ENCODE results near the gene DCXR.
A peak's percentile ranks its signal among the peaks of the same experiment; 100 is the strongest.

DCXR gene

GRCh38 chr17:81994593-81995462, 42.7 kb downstream of the DCXR start:
- DNase-seq, result no peak

DNA sequence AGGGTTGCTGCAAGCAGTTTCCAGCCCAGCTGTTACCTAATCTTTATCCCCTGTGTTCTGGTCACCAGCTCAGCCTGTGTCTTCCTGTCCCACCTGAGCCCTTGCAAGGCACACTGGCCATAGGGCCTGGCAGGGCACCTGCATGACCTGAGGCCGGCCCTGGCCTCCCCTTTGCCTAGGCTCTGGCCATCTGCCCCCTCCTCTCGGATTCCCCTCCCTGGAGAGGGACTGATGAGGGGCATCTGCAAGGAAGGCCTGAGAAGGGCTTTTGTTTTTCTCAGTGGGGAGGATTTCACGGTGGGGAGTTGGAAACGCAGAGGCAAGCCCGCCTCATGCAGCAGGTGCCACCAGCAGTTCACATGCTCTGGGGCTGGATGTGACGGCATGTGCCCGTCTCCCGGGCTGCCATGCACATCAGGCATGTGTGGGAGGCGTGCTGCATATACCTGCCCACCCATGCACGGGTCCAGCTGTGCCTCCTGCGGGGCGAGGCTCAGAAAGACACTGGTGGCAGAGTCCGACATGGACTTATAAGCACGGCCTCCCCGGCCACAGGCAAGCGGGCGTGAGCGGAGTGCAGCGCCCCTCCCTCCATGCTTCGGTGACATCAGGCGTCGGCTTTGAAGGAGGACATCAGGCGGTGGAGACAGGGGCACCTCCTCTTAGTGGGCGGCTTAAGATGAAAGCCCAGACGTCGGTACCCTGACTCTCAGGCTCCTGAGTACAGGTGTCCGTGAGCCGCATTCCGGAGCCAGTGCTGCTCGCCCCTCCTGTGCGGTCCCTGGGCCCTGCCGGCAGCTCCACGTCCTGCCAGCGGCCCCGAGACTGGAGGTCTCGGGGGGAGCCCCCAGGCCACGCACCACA, 43.5 kb downstream of the DCXR start:
- DNase-seq, result no peak

DNA sequence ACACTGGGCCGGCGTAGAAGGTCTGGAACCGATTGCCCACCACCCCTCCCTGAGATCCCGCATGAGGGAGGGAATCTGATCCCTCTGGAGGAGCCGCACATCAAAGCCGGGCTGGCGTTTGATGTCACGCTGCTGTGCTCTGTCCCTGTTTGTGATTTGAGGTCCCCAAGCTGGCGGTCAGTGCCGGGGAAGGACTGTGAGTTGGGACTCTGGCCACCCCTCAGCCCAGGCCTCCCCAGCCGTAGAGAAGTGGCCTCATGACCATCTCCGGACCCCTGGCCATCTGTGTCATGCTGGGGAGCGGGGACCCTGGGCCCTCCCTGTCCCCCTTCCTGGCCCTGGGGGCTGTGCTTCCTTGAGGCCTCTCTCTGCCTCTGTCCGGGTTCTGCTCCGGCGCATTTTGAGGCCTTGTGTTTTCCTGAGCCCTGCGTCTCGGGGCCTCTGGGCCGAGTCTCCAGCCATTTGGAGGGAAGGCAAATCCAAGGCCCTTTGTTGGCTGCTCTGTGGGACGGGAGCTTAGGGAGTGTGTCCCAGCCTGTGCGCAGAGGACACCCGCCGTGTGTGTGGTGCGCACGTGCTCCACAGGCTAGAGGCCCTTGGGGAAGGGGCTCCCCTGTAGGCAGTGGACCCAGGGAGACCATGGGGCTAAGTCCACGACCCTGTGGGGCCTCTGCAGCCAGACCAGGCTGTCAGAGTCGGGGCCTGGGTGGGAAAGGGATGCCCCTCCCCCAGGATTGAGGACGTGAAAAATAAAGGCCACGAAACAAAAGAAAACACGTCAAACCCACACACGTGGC, 45.0 kb downstream of the DCXR start:
- DNase-seq, result no peak

GRCh38 chr17:81991684-81992305, 45.7 kb downstream of the DCXR start:
- peak; percentile 21 for DNase-seq

DNA sequence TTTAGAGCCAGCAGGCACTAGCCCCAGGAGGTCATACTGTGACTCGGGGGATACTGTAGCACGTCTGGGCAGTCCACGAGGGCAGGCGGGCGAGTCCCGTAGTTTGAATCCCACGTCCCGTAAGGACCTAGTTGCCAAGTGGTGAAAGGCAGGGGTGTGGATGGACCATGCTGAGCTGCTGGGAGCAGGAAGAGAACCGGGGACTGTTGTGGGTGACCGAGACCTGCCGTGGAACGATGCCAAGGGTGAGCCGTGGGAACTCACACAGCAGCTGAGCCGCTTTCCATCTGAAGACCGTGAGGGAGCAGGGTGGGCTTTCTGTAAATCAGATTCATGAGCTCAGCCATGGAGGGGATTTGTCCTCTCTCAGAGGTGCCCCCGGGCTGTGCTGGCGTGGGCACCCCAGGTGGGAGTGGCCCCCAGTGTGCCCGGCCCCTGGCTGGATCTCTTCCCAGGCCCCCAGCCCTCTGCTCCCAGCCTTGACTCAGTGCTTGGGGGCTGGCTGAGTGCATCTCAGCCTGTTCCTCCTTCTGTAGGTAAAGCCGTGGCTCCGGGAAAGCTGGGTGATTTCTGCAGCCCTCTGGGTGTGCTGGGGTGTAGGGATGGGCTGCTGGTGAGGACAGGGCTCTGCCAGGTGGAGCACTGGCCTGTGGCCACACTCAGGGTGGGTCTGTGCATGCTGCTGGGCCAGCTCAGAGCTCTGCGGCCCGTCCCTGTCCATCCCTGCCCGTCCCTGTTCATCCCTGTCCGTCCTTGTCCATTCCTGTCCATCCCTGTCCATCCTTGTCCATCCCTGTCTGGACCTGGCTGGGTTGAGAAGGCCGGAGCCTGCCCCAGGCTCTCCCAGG, 46.4 kb downstream of the DCXR start:
- DNase-seq, result no peak

GRCh38 chr17:81987161-81987770, 50.2 kb downstream of the DCXR start:
- no peak for DNase-seq

- DNase-seq, result no peak
Measured at GRCh38 chr17:81986606-81987005, 50.9 kb downstream of the DCXR start.

Measured in NCI-H187 treated with DMSO at 0.1 percent for 48 hours (cell line).